Activated CD4-positive, alpha-beta T cell treated with anti-CD3 and anti-CD28 coated beads, Interleukin-2, Interleukin-6, amounts not matched to agents 100 ng/mL and 50 ng/mL, durations not matched to agents 16 hours and 8 hours (primary cell): ENCODE measurements around the gene GRAP.

ENCODE experiments used
- DNase-seq: peaks from one replicate; pipeline ENCODE4 v3.0.0-alpha.2; 2020

GRAP gene

GRCh38 chr17:18981335-18981641, 65.5 kb downstream of the GRAP start:
- DNase-seq: no peak

DNA sequence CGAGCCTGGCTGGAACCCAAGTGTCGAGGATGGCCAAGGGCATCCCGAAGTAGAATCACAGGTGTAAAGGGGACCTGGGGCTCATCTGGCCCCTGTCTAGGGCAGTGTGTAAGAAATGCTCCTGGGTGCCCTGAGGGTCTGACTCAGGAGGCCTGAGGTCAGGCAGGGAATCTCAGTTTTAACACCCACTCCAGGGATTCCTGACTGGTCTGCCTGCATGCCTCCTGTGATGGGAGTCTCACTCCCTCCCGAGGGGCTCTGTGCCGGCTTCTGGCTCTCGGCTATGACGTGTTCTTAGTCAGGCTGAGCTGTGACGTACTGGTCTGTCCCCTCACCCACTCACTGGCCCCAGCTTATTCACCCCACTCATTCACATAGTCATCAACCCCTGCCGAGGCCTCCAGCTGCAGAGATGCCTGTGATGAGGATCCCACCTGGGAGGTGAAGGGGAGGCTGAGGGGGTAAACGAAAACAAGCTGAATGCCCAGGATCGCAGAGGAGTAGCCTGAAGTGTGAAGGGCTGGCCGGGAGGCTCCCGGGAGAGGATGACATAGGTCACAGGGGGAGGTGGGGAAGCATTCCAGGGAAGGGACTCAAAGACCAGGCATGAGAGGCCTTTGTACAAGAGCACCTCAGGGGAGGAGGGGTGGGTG, 65.9 kb downstream of the GRAP start:
- DNase-seq: no peak

DNA sequence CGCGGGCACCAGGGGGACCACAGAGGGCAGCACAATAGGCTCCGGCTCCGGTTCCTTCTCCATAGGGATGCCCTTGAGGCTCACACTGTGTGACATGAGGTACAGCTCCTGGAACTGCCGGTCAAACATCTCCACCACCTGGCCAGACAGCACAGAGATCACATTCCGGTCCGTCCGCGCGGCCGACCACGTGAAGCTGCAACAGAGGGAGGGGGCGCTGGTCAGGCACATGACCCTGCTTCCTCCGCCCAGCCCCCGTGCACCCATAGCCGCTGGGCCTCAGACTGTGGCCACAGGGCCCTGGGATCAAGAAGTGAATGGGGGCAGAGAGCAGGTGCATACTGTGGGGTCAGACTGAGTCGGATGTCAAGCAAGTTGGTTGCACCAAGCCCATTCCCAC, 68.1 kb downstream of the GRAP start:
- DNase-seq: no peak

GRCh38 chr17:18978050-18978449, 68.7 kb downstream of the GRAP start:
- no peak for DNase-seq

DNA sequence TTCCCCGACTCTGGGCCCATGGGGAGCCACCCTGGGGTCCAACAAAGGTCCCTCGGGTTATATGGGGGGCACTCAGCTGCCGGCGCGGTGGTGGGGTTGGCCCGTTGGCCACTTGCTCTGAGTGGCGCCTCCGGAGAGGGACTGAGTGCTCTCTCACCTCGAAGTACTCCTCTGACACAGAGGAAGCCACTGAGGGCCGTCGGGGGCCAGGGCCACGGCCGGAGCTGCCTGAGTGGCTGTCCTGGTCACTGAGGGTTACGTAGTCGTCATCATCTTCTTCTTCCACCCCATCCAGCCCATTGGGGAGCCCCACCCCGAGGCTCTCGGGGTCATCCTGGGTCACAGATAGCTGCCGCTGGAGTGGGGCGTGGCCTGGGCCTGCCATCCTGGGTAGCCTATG, 69.1 kb downstream of the GRAP start:
- no peak for DNase-seq

- DNase-seq: no peak
These were observed 69.7 kb downstream of the GRAP start for GRCh38 chr17:18977021-18977420.

- no peak for DNase-seq
These were observed 70.6 kb downstream of the GRAP start for GRCh38 chr17:18976201-18976600.

- no peak for DNase-seq
These were observed 71.2 kb downstream of the GRAP start for GRCh38 chr17:18975597-18975996.

DNA sequence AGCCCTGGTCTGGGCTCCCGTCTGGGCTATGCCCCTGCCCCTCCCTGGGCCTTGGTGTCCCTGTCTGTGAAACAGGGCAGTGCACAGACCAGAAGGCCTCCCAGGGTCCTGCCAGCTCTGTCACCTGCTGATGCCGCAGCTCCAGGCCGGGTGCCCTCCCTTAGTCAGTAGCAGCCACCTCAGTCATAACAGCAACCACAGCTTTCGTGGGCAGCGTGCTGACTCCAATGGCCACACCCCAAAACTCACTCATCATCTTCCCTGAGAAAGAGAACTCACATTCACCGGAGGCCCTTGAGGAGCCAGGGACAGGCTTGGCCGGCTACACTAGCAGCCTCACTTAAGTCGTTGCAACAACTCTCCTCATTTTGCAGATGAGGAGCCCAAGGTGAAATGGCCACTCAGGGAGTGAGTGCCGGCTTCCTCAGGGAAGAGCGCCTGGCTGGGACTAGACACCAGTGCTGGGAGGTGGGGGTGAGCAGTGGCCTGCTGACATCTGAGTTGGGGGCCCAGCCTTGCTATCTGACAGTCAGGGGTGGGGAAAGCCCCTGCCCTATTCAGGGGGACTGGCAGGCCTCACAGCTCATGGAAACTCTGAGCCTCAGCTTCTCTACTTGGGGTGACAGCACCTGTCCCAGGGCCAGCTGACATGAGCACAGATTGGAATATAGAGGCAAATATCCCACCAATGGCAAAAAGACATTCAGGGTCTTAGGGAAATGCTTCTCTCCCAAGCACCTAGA, 72.2 kb downstream of the GRAP start:
- peak; percentile 36 for DNase-seq

GRCh38 chr17:18971801-18972200, 75.0 kb downstream of the GRAP start:
- no peak for DNase-seq
